ENCODE results near the gene EXOG.

The EXOG gene

GRCh38 chr3:38473229-38473628 lies 22.9 kb upstream of the EXOG start:
- DNase-seq (ENCODE audit: low spot score) = no peak

DNA sequence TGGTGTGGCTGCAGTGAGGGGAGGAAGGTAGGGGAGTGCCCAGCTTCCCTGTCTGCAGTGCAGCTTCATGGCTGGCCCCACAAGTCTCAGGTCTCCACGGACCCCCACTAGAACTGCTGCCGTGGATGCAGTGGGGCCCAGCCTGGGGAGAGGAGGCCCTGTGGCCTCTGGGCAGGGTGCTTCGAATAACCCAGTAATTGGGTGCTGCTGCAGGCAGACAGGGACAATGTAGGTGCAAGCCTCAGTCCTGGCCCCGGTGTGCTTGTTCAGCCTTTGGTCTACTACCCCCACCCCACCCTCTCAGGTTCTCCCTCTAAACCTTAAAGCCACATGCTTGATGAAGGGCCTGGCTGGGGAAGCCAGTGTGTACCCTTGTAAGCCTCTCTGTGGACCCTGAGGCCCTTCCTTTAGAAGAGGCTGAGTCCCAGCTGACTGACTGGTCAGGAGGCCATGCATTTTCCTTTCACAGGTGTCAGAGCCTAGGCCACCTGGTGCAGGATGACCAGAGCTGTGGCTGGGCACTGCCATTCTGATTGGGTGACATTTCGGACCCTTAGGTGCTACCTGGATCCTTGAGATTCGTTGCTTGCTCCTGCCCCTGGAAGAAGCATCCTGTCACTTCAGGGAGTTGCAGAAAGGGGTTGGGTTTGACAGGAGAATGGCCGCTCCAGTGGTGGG lies 21.1 kb upstream of the EXOG start:
- DNase-seq (ENCODE audit: low spot score) = no peak

DNA sequence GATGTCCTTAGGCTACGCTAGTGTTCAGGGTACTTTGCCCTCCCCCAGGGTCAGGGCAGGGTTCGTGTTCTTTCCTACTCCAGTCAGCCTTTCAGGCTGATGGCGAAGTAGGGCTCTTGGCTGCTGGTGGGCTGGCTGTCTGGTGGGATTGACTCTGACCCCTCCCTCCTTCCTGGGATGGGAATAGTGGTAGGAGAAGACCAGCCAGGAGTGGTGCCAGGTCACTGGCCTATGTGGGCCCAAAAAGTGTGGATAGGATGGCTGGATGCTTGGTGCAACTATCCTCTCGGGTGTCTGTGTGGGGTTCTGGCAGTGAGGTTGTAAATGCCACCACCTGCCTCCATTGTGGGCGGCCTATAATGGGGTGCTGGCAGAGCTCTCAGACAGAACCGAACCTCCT lies 20.4 kb upstream of the EXOG start:
- no peak for DNase-seq (ENCODE audit: low spot score)

DNA sequence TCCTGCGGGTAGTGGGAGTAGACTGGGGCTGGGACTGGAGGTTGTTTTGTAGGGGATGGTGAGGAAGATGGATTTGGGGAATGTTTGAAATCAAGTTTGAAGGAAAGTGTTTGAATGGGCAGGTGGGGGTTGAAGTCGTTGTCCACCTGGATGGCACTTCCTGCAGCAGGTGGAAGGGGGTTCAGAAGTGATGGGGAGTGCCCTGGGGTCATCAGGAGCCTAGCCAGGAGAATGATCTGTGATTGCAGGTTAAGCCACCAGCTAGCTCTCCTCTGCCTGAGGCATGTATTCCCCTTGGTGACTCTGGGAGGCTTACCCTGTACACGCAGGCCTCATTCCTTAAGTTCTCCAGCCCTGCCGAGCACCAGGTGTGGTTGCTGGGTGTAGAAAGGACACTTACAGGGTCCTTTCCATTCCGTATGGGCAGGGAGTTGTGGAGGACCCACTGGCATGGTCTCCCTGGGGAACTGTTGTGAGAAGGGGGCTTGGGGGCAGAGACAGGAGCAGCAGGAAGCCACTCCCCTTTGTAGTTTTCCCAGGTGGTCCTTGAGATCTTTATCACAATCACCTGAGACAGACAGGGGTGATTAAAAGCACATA lies 19.9 kb upstream of the EXOG start:
- no peak for DNase-seq (ENCODE audit: low spot score)

- no peak for DNase-seq (ENCODE audit: low spot score)
Observed at GRCh38 chr3:38477057-38477820, 18.9 kb upstream of the EXOG start.

- no peak for DNase-seq (ENCODE audit: low spot score)
Observed at GRCh38 chr3:38477839-38478450, 18.2 kb upstream of the EXOG start.

- DNase-seq (ENCODE audit: low spot score) = no peak
Observed at GRCh38 chr3:38478901-38479300, 17.2 kb upstream of the EXOG start.

GRCh38 chr3:38479431-38480092 lies 16.6 kb upstream of the EXOG start:
- peak; percentile 45 for DNase-seq (ENCODE audit: low spot score)

DNA sequence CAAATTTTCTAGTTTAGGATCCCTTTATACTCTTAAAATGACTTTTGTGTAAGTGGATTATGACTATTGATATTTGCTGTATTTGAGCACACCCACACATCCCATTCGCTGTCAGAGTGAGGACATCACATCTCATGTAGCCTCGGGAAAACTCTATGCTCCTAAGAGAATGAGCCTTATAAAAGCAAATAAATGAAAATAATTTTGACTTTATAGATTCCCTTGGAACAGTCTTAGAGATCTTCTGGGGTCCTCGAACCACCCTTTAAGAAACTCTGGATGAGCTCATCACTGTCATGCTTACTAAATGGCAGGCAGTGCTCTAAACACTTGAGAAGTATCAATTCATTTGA lies 16.1 kb upstream of the EXOG start:
- DNase-seq (ENCODE audit: low spot score) = no peak

GRCh38 chr3:38480930-38481329 lies 15.2 kb upstream of the EXOG start:
- DNase-seq (ENCODE audit: low spot score) = no peak

GRCh38 chr3:38482951-38483350 lies 13.2 kb upstream of the EXOG start:
- DNase-seq (ENCODE audit: low spot score) = no peak

GRCh38 chr3:38487323-38487722 lies 8.8 kb upstream of the EXOG start:
- DNase-seq (ENCODE audit: low spot score) = no peak

DNA sequence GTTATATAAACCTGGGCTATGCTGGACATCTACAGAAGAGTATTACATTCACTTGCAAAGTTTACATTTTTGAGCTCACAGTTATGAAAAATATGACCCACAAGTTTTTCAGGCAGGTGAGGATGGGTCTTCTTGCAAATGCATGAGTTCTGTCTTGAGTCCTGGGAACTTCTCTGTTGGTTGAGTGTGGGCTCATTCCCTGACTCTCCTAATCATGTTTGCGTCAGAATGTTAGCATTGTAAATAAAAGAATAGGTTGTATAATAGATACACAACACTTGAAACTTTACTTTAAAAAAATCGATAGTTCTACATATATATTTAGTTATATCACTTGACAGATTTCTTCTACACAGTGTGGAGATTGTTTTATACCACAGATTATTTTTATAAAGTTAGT lies 7.2 kb upstream of the EXOG start:
- no peak for DNase-seq (ENCODE audit: low spot score)

DNA sequence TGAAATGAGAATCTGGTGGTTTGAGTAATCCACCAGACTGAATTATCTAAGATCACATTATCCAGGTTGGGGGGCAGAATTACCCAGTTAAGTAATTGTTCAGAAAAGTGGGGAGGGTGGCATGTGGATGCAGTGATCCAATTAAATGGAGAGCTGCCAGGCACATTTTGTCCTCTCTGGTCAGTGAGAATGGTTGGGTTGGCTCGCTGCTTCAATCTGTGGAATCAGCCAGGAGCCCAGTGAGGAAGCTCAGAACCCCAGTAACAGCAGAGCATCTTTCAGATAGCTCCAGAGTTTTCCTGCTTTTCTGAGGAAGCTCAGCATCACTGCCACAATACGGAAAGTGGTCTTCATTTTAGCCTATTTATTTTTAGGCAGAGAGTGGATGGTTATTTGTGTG lies 6.4 kb upstream of the EXOG start:
- no peak for DNase-seq (ENCODE audit: low spot score)

GRCh38 chr3:38490281-38491030 lies 5.7 kb upstream of the EXOG start:
- DNase-seq (ENCODE audit: low spot score) = no peak

DNA sequence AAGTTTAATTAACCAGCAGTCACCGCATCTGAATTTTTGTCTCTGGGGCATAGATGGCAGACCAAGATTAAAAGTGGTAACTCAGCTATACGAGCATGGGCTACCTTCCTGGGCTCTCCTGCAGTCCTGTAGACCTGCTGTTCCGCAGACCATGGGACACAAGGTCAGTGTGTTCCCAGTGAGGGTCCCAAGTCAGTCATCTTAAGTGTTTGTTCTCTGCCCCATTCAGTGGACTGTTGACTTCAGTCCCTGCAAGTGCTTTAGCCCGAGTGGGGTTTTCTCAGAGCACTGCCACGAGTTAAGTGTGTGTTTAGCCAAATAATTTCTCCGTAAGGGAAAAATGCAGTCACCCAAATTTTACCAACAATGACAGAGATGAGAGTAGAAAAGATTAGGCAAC lies 4.9 kb upstream of the EXOG start:
- DNase-seq (ENCODE audit: low spot score) = no peak

GRCh38 chr3:38493031-38493430 lies 3.1 kb upstream of the EXOG start:
- no peak for DNase-seq (ENCODE audit: low spot score)

DNA sequence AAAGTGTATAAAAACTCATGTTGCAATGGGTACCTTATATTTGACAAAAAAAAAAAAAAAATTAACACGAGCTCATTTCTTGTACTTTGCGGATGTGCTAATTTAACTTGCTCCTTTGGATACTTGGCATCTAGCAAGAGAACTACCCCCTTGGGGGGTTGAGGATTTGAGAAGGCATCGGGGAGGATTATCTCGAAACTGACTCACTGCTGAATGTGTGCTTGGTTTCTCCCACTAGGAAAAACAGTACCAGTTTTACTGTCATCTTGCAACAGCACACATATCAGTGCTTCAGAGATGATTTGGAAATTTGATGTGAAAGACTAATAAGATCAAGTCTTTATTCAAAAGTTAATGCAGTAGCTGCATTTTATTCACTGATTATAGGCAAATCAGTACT lies 891 bp downstream of the EXOG start:
- DNase-seq (ENCODE audit: low spot score) = no peak

- no peak for DNase-seq (ENCODE audit: low spot score)
Observed at GRCh38 chr3:38500688-38501417, 4.7 kb downstream of the EXOG start.

- DNase-seq (ENCODE audit: low spot score) = no peak
Observed at GRCh38 chr3:38507120-38507519, 11.0 kb downstream of the EXOG start.

- no peak for DNase-seq (ENCODE audit: low spot score)
Observed at GRCh38 chr3:38509732-38510131, 13.6 kb downstream of the EXOG start.
